GM12874 (cell line): ENCODE data around the gene ENC1.
A peak's percentile ranks its signal among the peaks of the same experiment; 100 is the strongest.

Source experiments
- TF ChIP-seq, protein P1 (sequence below): IDR thresholded peaks from 2 replicates; pipeline ENCODE4 v1.5.1; 2011; ENCODE audit warnings: low read depth, mild to moderate bottlenecking, control low read depth, low read length, moderate library complexity; ENCODE audit not compliant: insufficient read depth

The ENC1 gene, protein sequence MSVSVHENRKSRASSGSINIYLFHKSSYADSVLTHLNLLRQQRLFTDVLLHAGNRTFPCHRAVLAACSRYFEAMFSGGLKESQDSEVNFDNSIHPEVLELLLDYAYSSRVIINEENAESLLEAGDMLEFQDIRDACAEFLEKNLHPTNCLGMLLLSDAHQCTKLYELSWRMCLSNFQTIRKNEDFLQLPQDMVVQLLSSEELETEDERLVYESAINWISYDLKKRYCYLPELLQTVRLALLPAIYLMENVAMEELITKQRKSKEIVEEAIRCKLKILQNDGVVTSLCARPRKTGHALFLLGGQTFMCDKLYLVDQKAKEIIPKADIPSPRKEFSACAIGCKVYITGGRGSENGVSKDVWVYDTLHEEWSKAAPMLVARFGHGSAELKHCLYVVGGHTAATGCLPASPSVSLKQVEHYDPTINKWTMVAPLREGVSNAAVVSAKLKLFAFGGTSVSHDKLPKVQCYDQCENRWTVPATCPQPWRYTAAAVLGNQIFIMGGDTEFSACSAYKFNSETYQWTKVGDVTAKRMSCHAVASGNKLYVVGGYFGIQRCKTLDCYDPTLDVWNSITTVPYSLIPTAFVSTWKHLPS

GRCh38 chr5:74640450-74640953, at the start of gene ENC1:
Gene ENC1, minus strand, starts transcription at chr5:74640728. Its CDS starts 4,243 bp downstream, at chr5:74636485.
- TF ChIP-seq, protein P1, sequence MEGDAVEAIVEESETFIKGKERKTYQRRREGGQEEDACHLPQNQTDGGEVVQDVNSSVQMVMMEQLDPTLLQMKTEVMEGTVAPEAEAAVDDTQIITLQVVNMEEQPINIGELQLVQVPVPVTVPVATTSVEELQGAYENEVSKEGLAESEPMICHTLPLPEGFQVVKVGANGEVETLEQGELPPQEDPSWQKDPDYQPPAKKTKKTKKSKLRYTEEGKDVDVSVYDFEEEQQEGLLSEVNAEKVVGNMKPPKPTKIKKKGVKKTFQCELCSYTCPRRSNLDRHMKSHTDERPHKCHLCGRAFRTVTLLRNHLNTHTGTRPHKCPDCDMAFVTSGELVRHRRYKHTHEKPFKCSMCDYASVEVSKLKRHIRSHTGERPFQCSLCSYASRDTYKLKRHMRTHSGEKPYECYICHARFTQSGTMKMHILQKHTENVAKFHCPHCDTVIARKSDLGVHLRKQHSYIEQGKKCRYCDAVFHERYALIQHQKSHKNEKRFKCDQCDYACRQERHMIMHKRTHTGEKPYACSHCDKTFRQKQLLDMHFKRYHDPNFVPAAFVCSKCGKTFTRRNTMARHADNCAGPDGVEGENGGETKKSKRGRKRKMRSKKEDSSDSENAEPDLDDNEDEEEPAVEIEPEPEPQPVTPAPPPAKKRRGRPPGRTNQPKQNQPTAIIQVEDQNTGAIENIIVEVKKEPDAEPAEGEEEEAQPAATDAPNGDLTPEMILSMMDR: peak; percentile 58

DNA sequence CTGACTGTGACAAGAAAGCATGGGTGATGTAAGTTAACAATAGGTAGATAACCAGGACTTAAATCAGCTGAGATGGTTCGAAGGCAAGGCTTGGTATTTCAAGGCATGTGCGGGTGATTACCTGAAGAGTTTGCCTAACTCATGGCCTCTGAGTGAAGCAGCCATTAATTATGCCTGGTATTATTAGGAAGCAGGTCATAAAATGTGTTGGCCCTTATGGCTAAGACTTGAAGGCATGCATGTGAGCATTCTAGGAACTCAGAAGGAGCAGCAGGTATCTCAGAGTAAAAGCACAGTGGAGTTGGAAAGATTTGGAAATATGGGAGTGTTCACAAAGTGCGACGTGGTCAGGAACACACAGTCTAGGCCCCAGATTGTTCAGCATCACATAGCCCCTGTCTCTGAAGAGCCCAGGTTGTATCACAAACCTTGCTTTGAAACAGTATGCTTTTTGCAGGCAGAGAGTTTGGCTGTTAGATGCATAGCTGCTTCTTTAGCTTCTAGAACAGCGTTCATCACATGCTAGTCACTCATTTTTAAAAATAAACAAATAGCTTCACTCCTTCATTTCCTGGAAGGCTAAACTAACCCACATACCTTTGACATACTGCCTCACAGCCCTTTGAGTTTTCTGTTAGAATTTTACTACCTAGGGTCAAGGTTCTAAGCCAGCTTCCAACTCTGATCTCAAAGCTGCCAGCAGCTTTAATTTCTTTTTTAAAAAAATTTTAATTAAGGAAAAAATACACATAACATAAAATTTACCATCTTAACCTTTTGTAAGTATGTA, 46.6 kb upstream of the ENC1 start:
- TF ChIP-seq, protein P1: no peak

DNA sequence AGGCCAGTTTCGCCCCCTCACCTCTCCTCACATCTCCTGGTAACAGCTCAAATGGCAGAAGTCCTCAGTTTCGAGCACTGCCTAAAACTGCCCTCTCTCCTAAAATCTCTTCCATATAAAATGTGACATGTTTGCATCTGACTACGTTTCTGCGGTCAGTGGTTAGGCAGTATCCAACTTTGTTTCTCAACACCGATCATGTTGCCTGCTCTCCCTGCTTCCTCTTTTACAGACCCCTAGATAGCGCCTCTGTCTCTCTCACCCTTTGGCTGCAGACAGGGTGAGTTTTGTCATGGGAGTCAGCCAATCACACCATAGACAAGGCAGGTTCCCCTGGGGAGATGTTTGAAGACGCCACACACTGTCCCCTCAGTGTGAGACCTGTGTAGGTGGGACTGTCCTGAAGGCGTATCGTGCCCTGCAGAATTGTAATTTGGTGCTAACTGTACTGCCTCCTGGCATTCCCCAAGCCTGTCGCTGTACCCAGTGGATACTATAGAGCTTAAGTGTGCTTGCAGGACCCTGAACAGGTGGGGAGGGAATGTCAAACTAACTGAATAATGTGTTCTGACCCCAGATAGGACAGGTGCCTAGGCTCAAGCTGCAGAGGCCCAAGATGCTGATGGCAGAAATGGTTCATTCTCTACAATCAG, 45.6 kb upstream of the ENC1 start:
- TF ChIP-seq, protein P1: no peak

GRCh38 chr5:74684900-74685851, 44.6 kb upstream of the ENC1 start, which contains the start of gene HEXB:
Gene HEXB, plus strand, starts transcription at chr5:74685233. Its CDS starts 28 bp downstream, at chr5:74685261.
- TF ChIP-seq, protein P1: 0 out of 2 replicates have a peak, but pooled peaks have one; percentile 20

DNA sequence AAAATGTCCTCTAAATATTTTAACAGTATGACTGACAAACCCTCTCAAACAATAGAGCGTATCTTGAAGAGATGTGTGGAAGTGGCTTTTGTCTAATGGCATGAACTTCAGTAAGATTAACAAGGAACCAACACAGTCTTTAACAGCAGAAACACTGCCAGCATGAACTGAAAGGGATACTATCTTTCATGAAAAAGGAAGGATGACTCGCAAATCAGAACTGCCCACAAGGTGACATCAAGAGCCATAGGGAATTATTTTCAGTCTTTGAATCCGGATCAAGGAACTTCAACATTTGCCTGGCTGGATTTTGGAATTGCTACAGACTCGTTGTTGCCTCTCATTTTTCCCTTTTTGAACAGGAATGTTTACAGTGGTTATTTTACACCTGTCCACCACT, 39.4 kb upstream of the ENC1 start:
- TF ChIP-seq, protein P1: no peak

- TF ChIP-seq, protein P1: no peak
Measured at GRCh38 chr5:74673011-74673790, 32.7 kb upstream of the ENC1 start.
